Cardiac muscle cell (in vitro differentiated cells and primary cell): ENCODE data around the gene LRMDA. TPM values are rescaled to one million over a fixed set of nuclear protein-coding genes. Genes with fewer than 3 reads are reported as not detected.

Experiments used
- DNase-seq, 2 donors: peaks; one replicate each; pipeline versions ENCODE4 v3.0.0 to v3.0.0-alpha.2; 2010 to 2017; ENCODE audit warnings: low read depth in 1 of 2, low spot score in 1 of 2
- H3K27ac ChIP-seq: fragments of 200-600 bp; sonication (generic); 2 replicates; pipeline ENCODE4 v1.5.1; 2016
- H3K27me3 ChIP-seq: fragments of 200-600 bp; sonication (generic); 2 replicates; pipeline ENCODE4 v1.6.0; 2016; ENCODE audit warnings: control low read depth
- H3K36me3 ChIP-seq: fragments of 200-600 bp; sonication (generic); 2 replicates; pipeline ENCODE4 v1.5.1; 2016; ENCODE audit warnings: control low read depth
- H3K4me1 ChIP-seq: fragments of 200-600 bp; sonication (generic); 2 replicates; pipeline ENCODE4 v1.8.1; 2017; ENCODE audit warnings: low read depth, mild to moderate bottlenecking, mixed run types
- H3K4me3 ChIP-seq: fragments of 200-600 bp; sonication (generic); 2 replicates; pipeline ENCODE4 v1.5.1; 2016; ENCODE audit warnings: mild to moderate bottlenecking
- H3K9me3 ChIP-seq: fragments of 200-600 bp; sonication (generic); 2 replicates; pipeline ENCODE4 v1.5.1; 2017; ENCODE audit warnings: low read depth, mild to moderate bottlenecking, control low read depth
- polyA plus RNA-seq: library from polyadenylated mRNA; unstranded; fragments of >200 nt; fragmentation: Nextera tagmentation; extraction: Ambion mirVana; gene quantifications from 2 replicates; pipeline ENCODE4 v1.2.1, GENCODE V29; 2016
- total RNA-seq: library from RNA; depleted of rRNA; stranded (reverse); fragments of >200 nt; gene quantifications from 2 replicates; pipeline ENCODE4 v1.2.3, GENCODE V29; 2016
- TF ChIP-seq, protein P1 (sequence below): IDR thresholded peaks from 2 replicates; pipeline ENCODE4 v1.5.1; 2012; ENCODE audit warnings: low read depth, mild to moderate bottlenecking, low read length

LRMDA gene
- total and polyA plus RNA-seq, 2 experiments from 2014 or later: 6.2 to 11.7 TPM

GRCh38 chr10:76436401-76436811, 1005.0 kb downstream of the LRMDA start:
- H3K27me3 ChIP-seq: no peaks in the 10 kb centered on the region
- peaks cover 40% of the 10 kb centered on the region for H3K4me1 ChIP-seq
- H3K27ac ChIP-seq: peak overlapping the region; percentile 87
- TF ChIP-seq, protein P1, sequence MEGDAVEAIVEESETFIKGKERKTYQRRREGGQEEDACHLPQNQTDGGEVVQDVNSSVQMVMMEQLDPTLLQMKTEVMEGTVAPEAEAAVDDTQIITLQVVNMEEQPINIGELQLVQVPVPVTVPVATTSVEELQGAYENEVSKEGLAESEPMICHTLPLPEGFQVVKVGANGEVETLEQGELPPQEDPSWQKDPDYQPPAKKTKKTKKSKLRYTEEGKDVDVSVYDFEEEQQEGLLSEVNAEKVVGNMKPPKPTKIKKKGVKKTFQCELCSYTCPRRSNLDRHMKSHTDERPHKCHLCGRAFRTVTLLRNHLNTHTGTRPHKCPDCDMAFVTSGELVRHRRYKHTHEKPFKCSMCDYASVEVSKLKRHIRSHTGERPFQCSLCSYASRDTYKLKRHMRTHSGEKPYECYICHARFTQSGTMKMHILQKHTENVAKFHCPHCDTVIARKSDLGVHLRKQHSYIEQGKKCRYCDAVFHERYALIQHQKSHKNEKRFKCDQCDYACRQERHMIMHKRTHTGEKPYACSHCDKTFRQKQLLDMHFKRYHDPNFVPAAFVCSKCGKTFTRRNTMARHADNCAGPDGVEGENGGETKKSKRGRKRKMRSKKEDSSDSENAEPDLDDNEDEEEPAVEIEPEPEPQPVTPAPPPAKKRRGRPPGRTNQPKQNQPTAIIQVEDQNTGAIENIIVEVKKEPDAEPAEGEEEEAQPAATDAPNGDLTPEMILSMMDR: no peak
- no peak overlapping the region for H3K4me3 ChIP-seq
- no peaks in the 10 kb centered on the region for H3K9me3 ChIP-seq
- no peaks in the 10 kb centered on the region for H3K36me3 ChIP-seq
- DNase-seq: peak in 1 of 2 donors; percentile 58

- H3K4me3 ChIP-seq: no peak overlapping the region
- no peaks in the 10 kb centered on the region for H3K9me3 ChIP-seq
- TF ChIP-seq, protein P1: no peak
- DNase-seq: no peak
- peak overlapping the region; percentile 87 for H3K27ac ChIP-seq
- H3K27me3 ChIP-seq: no peaks in the 10 kb centered on the region
- peaks cover 35% of the 10 kb centered on the region for H3K4me1 ChIP-seq
- H3K36me3 ChIP-seq: no peaks in the 10 kb centered on the region
These were observed 1005.6 kb downstream of the LRMDA start for GRCh38 chr10:76436981-76437380.

GRCh38 chr10:76440426-76440825, 1009.0 kb downstream of the LRMDA start:
- peaks cover 26% of the 10 kb centered on the region for H3K4me1 ChIP-seq
- H3K4me3 ChIP-seq: no peak overlapping the region
- no peaks in the 10 kb centered on the region for H3K9me3 ChIP-seq
- TF ChIP-seq, protein P1: no peak
- DNase-seq: no peak
- H3K27ac ChIP-seq: no peak overlapping the region
- no peaks in the 10 kb centered on the region for H3K27me3 ChIP-seq
- H3K36me3 ChIP-seq: no peaks in the 10 kb centered on the region

DNA sequence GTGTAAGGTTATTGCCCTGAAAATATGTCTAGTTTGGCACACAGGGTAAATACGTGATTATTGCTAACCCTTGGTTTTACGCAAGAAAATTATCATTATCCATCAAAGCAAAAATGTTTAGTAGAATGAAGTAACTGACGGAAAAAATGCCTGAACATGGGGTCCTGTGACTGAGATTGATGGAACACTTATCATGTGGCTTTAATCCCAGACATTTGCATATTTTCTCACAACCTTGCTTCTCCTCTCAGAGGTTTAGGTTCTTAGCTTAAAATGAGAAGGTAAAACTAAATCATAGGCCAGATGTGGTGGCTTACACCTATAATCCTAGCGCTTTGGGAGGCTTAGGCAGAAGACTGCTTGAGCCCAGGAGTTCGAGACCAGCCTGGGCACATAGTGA, 1010.7 kb downstream of the LRMDA start:
- TF ChIP-seq, protein P1: no peak
- no peaks in the 10 kb centered on the region for H3K36me3 ChIP-seq
- H3K27ac ChIP-seq: no peak overlapping the region
- H3K27me3 ChIP-seq: no peaks in the 10 kb centered on the region
- no peaks in the 10 kb centered on the region for H3K9me3 ChIP-seq
- no peak for DNase-seq
- no peak overlapping the region for H3K4me3 ChIP-seq
- H3K4me1 ChIP-seq: peaks cover 14% of the 10 kb centered on the region

DNA sequence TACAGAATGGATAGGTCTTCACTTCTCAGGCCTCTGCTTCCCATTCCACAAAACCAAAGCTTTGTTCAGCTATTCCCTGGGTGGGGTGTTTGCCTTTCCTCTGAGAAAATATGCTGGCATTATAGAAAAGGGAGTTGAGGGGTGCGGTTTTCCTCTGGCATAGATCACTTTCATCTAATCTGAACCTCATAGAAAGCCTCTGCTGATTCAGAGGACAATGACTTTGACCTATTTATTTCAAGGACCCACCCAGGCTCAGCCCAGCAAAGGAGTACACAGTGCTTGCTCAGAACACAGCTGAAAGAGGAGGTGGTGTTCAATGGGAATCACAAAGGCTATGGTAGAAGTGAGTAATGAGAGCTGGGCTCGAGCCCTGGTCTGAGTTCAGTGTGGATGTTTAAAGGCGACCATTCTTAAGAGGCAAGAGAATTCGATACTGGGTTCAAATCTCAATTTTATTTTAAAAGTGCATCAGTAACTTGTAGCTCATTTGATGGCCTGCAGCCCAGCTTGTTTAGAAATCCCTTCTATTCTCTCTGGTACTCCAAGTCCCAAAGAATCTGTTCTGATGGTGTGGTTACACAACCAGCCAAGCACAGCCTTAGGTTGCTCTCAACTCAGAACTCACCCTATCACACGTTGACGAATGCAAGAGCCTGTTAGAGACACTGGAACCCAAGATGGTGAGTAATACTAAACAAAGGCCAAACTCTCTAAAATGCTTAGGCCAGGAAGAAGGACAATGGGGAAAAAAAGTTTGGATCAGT, 1012.8 kb downstream of the LRMDA start:
- Histone ChIP-seq H3K4me1 (peaks cover 17% of the 10 kb centered on the region), H3K27me3 (no peaks in the 10 kb centered on the region), H3K27ac (no peak overlapping the region), H3K9me3 (no peaks in the 10 kb centered on the region), H3K36me3 (no peaks in the 10 kb centered on the region), H3K4me3 (no peak overlapping the region)
- DNase-seq: peak in 1 of 2 donors; percentile 44
- TF ChIP-seq, protein P1: no peak
